ENCODE results near the gene URI1.

- TF ChIP-seq EZH2 (IDR thresholded peaks at IDR 0.05) (no peak), POLR2AphosphoS5 (IDR thresholded peaks at IDR 0.05; ENCODE audit: borderline replicate concordance, low read depth, low read length) (no peak), FOXP2 (optimal IDR thresholded peaks at IDR 0.05; ENCODE audit: control extremely low read depth, extremely low read length, insufficient read depth) (no peak)
These were observed 3.0 kb downstream of the URI1 start for GRCh38 chr19:29945017-29945416.

All from SK-N-MC (cell line).